ENCODE measurements around the gene ARMC10. TPM values are rescaled to one million over a fixed set of nuclear protein-coding genes. Genes with fewer than 3 reads are reported as not detected.
A peak's percentile ranks its signal among the peaks of the same experiment; 100 is the strongest.
"Not testable (repeated sequence)": the region's sequence is repeated elsewhere in the genome, so short reads cannot be mapped to it uniquely, and the experiment has no call there.

ARMC10 gene
- polyA plus RNA-seq, 1 donor from 2014 or later: 28.8 TPM

GRCh38 chr7:103094102-103094501, 19.2 kb downstream of the ARMC10 start:
- H3K9ac ChIP-seq (ENCODE audit: low read length): no peak overlapping the region
- H4K20me1 ChIP-seq (ENCODE audit: insufficient read depth): no peaks in the 10 kb centered on the region
- no peaks in the 10 kb centered on the region for H3K79me2 ChIP-seq (replicated peaks; ENCODE audit: insufficient read depth, low read length)
- H3K27ac ChIP-seq (ENCODE audit: low read length): no peak overlapping the region
- TF ChIP-seq EZH2 (IDR thresholded peaks at IDR 0.05; ENCODE audit: borderline replicate concordance, insufficient read depth, low read length, poor library complexity, severe bottlenecking) (no peak), REST (IDR thresholded peaks at IDR 0.05; ENCODE audit: borderline replicate concordance) (no peak), CTCF (IDR thresholded peaks at IDR 0.05; ENCODE audit: poor library complexity, severe bottlenecking) (peak; percentile 14), RAD21 (conservative IDR thresholded peaks at IDR 0.05) (no peak), POLR2AphosphoS5 (IDR thresholded peaks at IDR 0.05) (no peak), TAF1 (IDR thresholded peaks at IDR 0.05; ENCODE audit: low read depth) (no peak), EP300 (conservative IDR thresholded peaks at IDR 0.05; ENCODE audit: poor library complexity, severe bottlenecking) (no peak), MXI1 (conservative IDR thresholded peaks at IDR 0.05; ENCODE audit: poor library complexity, severe bottlenecking) (no peak), SMC3 (conservative IDR thresholded peaks at IDR 0.05; ENCODE audit: poor library complexity) (no peak)
- peaks cover 5% of the 10 kb centered on the region for H3K36me3 ChIP-seq (ENCODE audit: insufficient read depth, low read length)
- no peaks in the 10 kb centered on the region for H3K9me3 ChIP-seq (ENCODE audit: low read length)
- no peaks in the 10 kb centered on the region for H3K27me3 ChIP-seq (ENCODE audit: insufficient read depth, low read depth, low read length)
- H2AFZ ChIP-seq (ENCODE audit: low read depth, low read length): no peak overlapping the region
- no peaks in the 10 kb centered on the region for H3F3A ChIP-seq (ENCODE audit: insufficient read depth, low read length, poor library complexity, severe bottlenecking)
- H3K9me2 ChIP-seq (ENCODE audit: insufficient read depth, low read length): no peaks in the 10 kb centered on the region
- no peak overlapping the region for H3K4me2 ChIP-seq (ENCODE audit: low read length)
- H3K4me3 ChIP-seq (ENCODE audit: low read length): no peak overlapping the region

- H3K27ac ChIP-seq (ENCODE audit: low read length); H3K27me3 ChIP-seq (ENCODE audit: insufficient read depth, low read depth, low read length); H4K20me1 ChIP-seq (ENCODE audit: insufficient read depth); H3K9me2 ChIP-seq (ENCODE audit: insufficient read depth, low read length); H3K4me3 ChIP-seq (ENCODE audit: low read length); H3K36me3 ChIP-seq (ENCODE audit: insufficient read depth, low read length); H3K79me2 ChIP-seq (replicated peaks; ENCODE audit: insufficient read depth, low read length); H2AFZ ChIP-seq (ENCODE audit: low read depth, low read length); H3F3A ChIP-seq (ENCODE audit: insufficient read depth, low read length, poor library complexity, severe bottlenecking); H3K4me2 ChIP-seq (ENCODE audit: low read length); H3K9me3 ChIP-seq (ENCODE audit: low read length); H3K9ac ChIP-seq (ENCODE audit: low read length): not testable (repeated sequence)
These were observed 20.6 kb downstream of the ARMC10 start for GRCh38 chr7:103095558-103095957.

- no peak overlapping the region for H2AFZ ChIP-seq (ENCODE audit: low read depth, low read length)
- H4K20me1 ChIP-seq (ENCODE audit: insufficient read depth): no peaks in the 10 kb centered on the region
- no peak overlapping the region for H3K4me2 ChIP-seq (ENCODE audit: low read length)
- H3K36me3 ChIP-seq (ENCODE audit: insufficient read depth, low read length): peaks cover 8% of the 10 kb centered on the region
- no peaks in the 10 kb centered on the region for H3K79me2 ChIP-seq (replicated peaks; ENCODE audit: insufficient read depth, low read length)
- TF ChIP-seq EP300 (conservative IDR thresholded peaks at IDR 0.05; ENCODE audit: poor library complexity, severe bottlenecking) (no peak), SMC3 (conservative IDR thresholded peaks at IDR 0.05; ENCODE audit: poor library complexity) (no peak), RAD21 (conservative IDR thresholded peaks at IDR 0.05) (no peak), EZH2 (IDR thresholded peaks at IDR 0.05; ENCODE audit: borderline replicate concordance, insufficient read depth, low read length, poor library complexity, severe bottlenecking) (no peak), TAF1 (IDR thresholded peaks at IDR 0.05; ENCODE audit: low read depth) (no peak)
- H3F3A ChIP-seq (ENCODE audit: insufficient read depth, low read length, poor library complexity, severe bottlenecking): no peaks in the 10 kb centered on the region
- H3K9ac ChIP-seq (ENCODE audit: low read length): no peak overlapping the region
- H3K9me3 ChIP-seq (ENCODE audit: low read length): no peaks in the 10 kb centered on the region
- H3K27ac ChIP-seq (ENCODE audit: low read length): no peak overlapping the region
- H3K27me3 ChIP-seq (ENCODE audit: insufficient read depth, low read depth, low read length): no peaks in the 10 kb centered on the region
- no peaks in the 10 kb centered on the region for H3K9me2 ChIP-seq (ENCODE audit: insufficient read depth, low read length)
- no peak overlapping the region for H3K4me3 ChIP-seq (ENCODE audit: low read length)
These were observed 22.1 kb downstream of the ARMC10 start for GRCh38 chr7:103097041-103097440.
